22Rv1 (cell line): ENCODE results near the gene SMPDL3A.

Source experiments
- CTCF ChIP-seq: fragments of 450-650 bp; IDR thresholded peaks from 2 replicates; pipeline ENCODE4 v1.5.1; 2017; ENCODE audit warnings: mild to moderate bottlenecking
- ZFX ChIP-seq: fragments of 450-650 bp; IDR thresholded peaks from 2 replicates; pipeline ENCODE4 v1.6.1; 2017; ENCODE audit warnings: antibody characterized with exemption, borderline replicate concordance

- TF ChIP-seq CTCF: peak; percentile 60
- TF ChIP-seq ZFX: no peak
These were observed 50.4 kb downstream of the SMPDL3A start for GRCh38 chr6:122839472-122839871.
